A673 (cell line): ENCODE measurements around the gene CHST9. TPM values are rescaled to one million over a fixed set of nuclear protein-coding genes. Genes with fewer than 3 reads are reported as not detected.

ENCODE experiments used
- BruUV-seq: library from RNA; stranded (reverse); fragments of 400-500 nt; replicated peaks from 2 replicates; lab custom pipeline; 2021; lab: Mats Ljungman, UMichigan
- CTCF ChIA-PET: fragments of 300-600 bp; sonication (Branson Sonifier 250); formaldehyde crosslinking; loops from one replicate; lab custom pipeline; 2022; ENCODE audit warnings: antibody characterized with exemption; lab: Charles Lee
- POLR2A ChIA-PET: fragments of 300-600 bp; sonication (Branson Sonifier 250); formaldehyde crosslinking; loops from one replicate; lab custom pipeline; 2022; ENCODE audit warnings: antibody characterized with exemption; ENCODE audit not compliant: low non-redundant PET; lab: Charles Lee
- DNase-seq: peaks from one replicate; pipeline ENCODE4 v3.0.0-alpha.2; 2015; ENCODE audit warnings: low spot score
- H3K27ac ChIP-seq: fragments of 200-600 bp; sonication (generic); 2 replicates; pipeline ENCODE4 v1.5.1; 2016; ENCODE audit warnings: mixed run types, low read depth, mild to moderate bottlenecking, mixed read lengths, antibody characterized with exemption, low read length; ENCODE audit not compliant: poor library complexity, severe bottlenecking
- H3K27me3 ChIP-seq: fragments of 200-600 bp; sonication (generic); replicated peaks from 2 replicates; pipeline ENCODE4 v1.6.1; 2017; ENCODE audit warnings: mixed run types, low read depth, mild to moderate bottlenecking, mixed read lengths, antibody characterized with exemption, low read length; ENCODE audit not compliant: insufficient read depth, poor library complexity
- H3K36me3 ChIP-seq: fragments of 200-600 bp; sonication (generic); 2 replicates; pipeline ENCODE4 v1.6.1; 2016; ENCODE audit warnings: mixed run types, mild to moderate bottlenecking, mixed read lengths, antibody characterized with exemption, low read length; ENCODE audit not compliant: insufficient read depth, poor library complexity, severe bottlenecking
- H3K4me1 ChIP-seq: fragments of 200-600 bp; sonication (generic); 2 replicates; pipeline ENCODE4 v1.6.1; 2017; ENCODE audit warnings: mixed run types, mild to moderate bottlenecking, mixed read lengths, antibody characterized with exemption, low read length; ENCODE audit not compliant: insufficient read depth, poor library complexity, severe bottlenecking
- H3K4me3 ChIP-seq: fragments of 200-600 bp; sonication (generic); 2 replicates; pipeline ENCODE4 v1.5.1; 2016; ENCODE audit warnings: low read depth, mixed run types, mild to moderate bottlenecking, mixed read lengths, low read length; ENCODE audit not compliant: poor library complexity, severe bottlenecking
- H3K9me3 ChIP-seq: fragments of 200-600 bp; sonication (generic); 2 replicates; pipeline ENCODE4 v1.6.1; 2016; ENCODE audit warnings: mixed run types, low read depth, mild to moderate bottlenecking, mixed read lengths, antibody characterized with exemption, low read length; ENCODE audit not compliant: poor library complexity, severe bottlenecking
- CTCF ChIP-seq: fragments of 300-800, 200-600 bp; sonication (generic); conservative IDR thresholded peaks from 2 replicates; pipeline ENCODE4 v1.5.1; 2017; ENCODE audit warnings: low read depth, mild to moderate bottlenecking, antibody characterized with exemption, low read length, moderate library complexity, mixed read lengths
- EZH2 ChIP-seq: fragments of 200-600 bp; sonication (generic); IDR thresholded peaks from 2 replicates; pipeline ENCODE4 v1.6.1; 2017; ENCODE audit warnings: borderline replicate concordance, low read depth, mild to moderate bottlenecking, mixed read lengths, antibody characterized with exemption, low read length; ENCODE audit not compliant: poor library complexity, severe bottlenecking
- intact Hi-C: fragments of 100-400 bp; cut with micrococcal nuclease; formaldehyde crosslinking; loops from one replicate; pipeline ENCODE4 v1.10.0; 2022; ENCODE audit not compliant: unreplicated experiment
- total RNA-seq: library from RNA; stranded (reverse); gene quantifications from 2 replicates; pipeline ENCODE4 v1.2.3, GENCODE V29; 2021

The CHST9 gene
- total RNA-seq, 1 experiment from 2014 or later = not detected

DNA sequence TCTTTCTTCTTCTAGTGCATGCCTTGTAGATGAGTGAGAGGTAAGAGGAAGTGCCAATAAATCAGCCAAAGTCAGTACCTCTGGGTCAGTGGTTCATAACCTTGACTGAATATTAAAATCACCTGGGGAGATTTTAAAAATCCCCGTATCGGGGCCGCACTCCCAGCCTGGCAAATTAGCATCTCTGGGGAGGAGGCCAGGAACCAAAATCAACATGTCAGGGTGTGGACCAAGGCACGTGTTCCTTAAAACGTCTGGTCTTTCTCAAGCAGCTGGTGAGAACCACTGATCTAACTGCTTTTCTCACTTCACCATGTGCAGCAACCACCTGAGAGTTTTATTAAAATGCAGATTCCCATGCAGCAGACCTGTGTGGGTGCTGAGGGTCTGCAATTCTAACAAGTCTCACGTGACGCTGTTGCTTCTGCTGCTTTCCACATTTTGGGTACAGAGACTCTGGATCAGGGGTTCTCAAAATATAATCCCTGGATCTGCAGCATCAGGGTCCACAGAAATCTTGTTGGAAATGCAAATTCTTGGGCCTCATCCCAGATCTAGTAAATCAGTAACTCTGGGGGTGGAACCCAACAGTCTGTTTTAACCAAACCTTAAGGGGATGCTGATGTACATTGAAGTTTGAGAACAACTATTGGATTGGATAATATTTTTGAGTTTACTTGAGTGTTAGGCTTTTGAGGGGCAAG is 49.5 kb downstream of the CHST9 start:
- ChIA-PET CTCF (no interaction called here), POLR2A (no interaction called here)
- no peaks in the 10 kb centered on the region for H3K36me3 ChIP-seq
- H3K4me1 ChIP-seq = no peaks in the 10 kb centered on the region
- intact Hi-C loops = no loop called here
- H3K27ac ChIP-seq = no peak overlapping the region
- DNase-seq = no peak
- no peaks in the 10 kb centered on the region for H3K9me3 ChIP-seq
- H3K4me3 ChIP-seq = no peak overlapping the region
- TF ChIP-seq EZH2 = no peak
- no peak for TF ChIP-seq CTCF
- BruUV-seq = no TSS peak
- no peaks in the 10 kb centered on the region for H3K27me3 ChIP-seq

DNA sequence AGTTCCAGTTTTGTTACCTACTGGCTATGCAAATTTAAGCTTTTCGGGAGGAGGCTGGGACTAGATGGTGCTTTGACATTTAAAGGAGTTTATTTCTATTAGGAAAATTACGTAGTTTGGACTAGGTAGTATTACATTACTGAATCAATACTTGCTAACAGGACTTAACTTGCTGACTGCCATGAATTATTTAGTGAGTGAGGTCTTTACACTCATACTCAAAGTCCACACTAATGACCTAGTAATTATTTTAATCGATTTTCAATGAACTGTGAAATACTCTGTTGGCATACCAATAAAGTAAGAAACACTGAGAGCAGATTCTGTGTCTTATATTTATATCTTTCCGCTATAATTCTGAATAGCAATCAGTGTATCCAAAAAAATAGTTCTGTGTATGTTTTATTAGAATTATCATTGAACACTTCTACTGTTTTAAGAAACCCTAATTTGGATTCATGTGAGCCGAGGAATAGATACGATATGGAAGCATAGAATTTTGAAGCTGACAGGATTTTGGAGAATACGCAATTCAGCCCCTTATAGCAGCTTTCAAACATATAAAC is 55.0 kb downstream of the CHST9 start:
- Histone ChIP-seq H3K27me3 (no peaks in the 10 kb centered on the region), H3K4me3 (no peak overlapping the region), H3K4me1 (no peaks in the 10 kb centered on the region), H3K9me3 (no peaks in the 10 kb centered on the region), H3K27ac (no peak overlapping the region), H3K36me3 (no peaks in the 10 kb centered on the region)
- ChIA-PET POLR2A (no interaction called here), CTCF (no interaction called here)
- no peak for DNase-seq
- no TSS peak for BruUV-seq
- intact Hi-C loops = no loop called here
- TF ChIP-seq CTCF (no peak), EZH2 (no peak)

DNA sequence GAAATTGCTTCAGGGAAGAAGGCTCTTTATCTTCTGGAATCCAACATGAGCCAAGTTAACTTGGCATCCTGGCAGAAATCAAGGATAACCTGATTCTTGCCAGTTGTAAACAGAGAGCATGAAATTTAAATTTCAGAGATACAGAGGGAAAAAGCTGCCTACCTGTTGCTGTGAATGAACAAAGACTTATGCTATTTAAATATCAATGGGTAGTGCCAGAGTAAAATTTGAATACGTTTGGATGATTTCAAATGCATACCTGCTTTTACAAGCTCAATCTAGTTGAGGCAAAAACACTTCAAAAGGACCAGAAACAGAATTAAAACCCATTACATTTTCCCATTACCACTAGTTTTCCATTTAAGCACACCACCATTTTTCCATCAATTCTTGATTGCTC is 60.9 kb downstream of the CHST9 start:
- Histone ChIP-seq H3K27me3 (no peaks in the 10 kb centered on the region), H3K27ac (no peak overlapping the region), H3K4me3 (no peak overlapping the region), H3K4me1 (no peaks in the 10 kb centered on the region), H3K9me3 (no peaks in the 10 kb centered on the region), H3K36me3 (no peaks in the 10 kb centered on the region)
- intact Hi-C loops = no loop called here
- CTCF ChIA-PET = no interaction called here
- no peak for DNase-seq
- TF ChIP-seq EZH2 = no peak
- no peak for TF ChIP-seq CTCF
- POLR2A ChIA-PET = no interaction called here
- no TSS peak for BruUV-seq
